Epithelial cell of esophagus (primary cell): ENCODE measurements around the gene SOX2.

Source experiments
- DNase-seq: peaks from one replicate; pipeline ENCODE4 v3.0.0; 2010; ENCODE audit warnings: low read depth
- H3K4me3 ChIP-seq: 2 replicates; pipeline ENCODE4 v1.5.1; 2011; ENCODE audit warnings: mild to moderate bottlenecking, low read length, control low read depth
- CTCF ChIP-seq: IDR thresholded peaks from 2 replicates; pipeline ENCODE4 v1.5.1; 2011; ENCODE audit warnings: low read depth, mild to moderate bottlenecking, low read length, control low read depth, inconsistent platforms; ENCODE audit not compliant: insufficient read depth; ENCODE audit errors: missing control alignments

SOX2 gene

GRCh38 chr3:181699171-181699903 is 12.4 kb upstream of the SOX2 start:
- no peak for TF ChIP-seq CTCF
- no peak overlapping the region for H3K4me3 ChIP-seq
- peak; percentile 11 for DNase-seq

GRCh38 chr3:181700168-181701087 is 11.3 kb upstream of the SOX2 start:
- peak; percentile 90 for TF ChIP-seq CTCF
- peak; percentile 83 for DNase-seq
- peak overlapping the region; percentile 35 for H3K4me3 ChIP-seq

GRCh38 chr3:181701096-181701495 is 10.6 kb upstream of the SOX2 start:
- H3K4me3 ChIP-seq: no peak overlapping the region
- no peak for TF ChIP-seq CTCF
- DNase-seq: no peak

GRCh38 chr3:181703601-181704420 is 7.9 kb upstream of the SOX2 start:
- DNase-seq: no peak
- no peak for TF ChIP-seq CTCF
- no peak overlapping the region for H3K4me3 ChIP-seq

GRCh38 chr3:181704421-181705085 is 7.2 kb upstream of the SOX2 start:
- no peak for TF ChIP-seq CTCF
- H3K4me3 ChIP-seq: no peak overlapping the region
- DNase-seq: no peak

- DNase-seq: no peak
- H3K4me3 ChIP-seq: no peak overlapping the region
- TF ChIP-seq CTCF: no peak
Observed at GRCh38 chr3:181705086-181705480, 6.6 kb upstream of the SOX2 start.
